DOHH2 (cell line): ENCODE data around the gene SAV1.

ENCODE experiments used
- H3F3A ChIP-seq: fragments of 200-600 bp; sonication (generic), shearing (Covaris generic); 2 replicates; pipeline ENCODE4 v1.6.0; 2016; ENCODE audit warnings: antibody characterized with exemption, mild to moderate bottlenecking; ENCODE audit not compliant: control insufficient read depth, insufficient read depth
- H3K27ac ChIP-seq: fragments of 200-600 bp; sonication (generic); 2 replicates; pipeline ENCODE4 v1.5.1; 2014; ENCODE audit warnings: low read depth, mild to moderate bottlenecking, low read length, moderate library complexity
- H3K27me3 ChIP-seq: fragments of 200-600 bp; sonication (generic); 2 replicates; pipeline ENCODE4 v1.6.1; 2014; ENCODE audit warnings: mild to moderate bottlenecking, low read length, mixed read lengths; ENCODE audit not compliant: control insufficient read depth
- H3K36me3 ChIP-seq: fragments of 200-600 bp; sonication (generic); 2 replicates; pipeline ENCODE4 v1.6.1; 2014; ENCODE audit warnings: mild to moderate bottlenecking, low read length, moderate library complexity, mixed read lengths; ENCODE audit not compliant: control insufficient read depth
- H3K4me1 ChIP-seq: fragments of 200-600 bp; sonication (generic); 2 replicates; pipeline ENCODE4 v1.6.1; 2014; ENCODE audit warnings: mild to moderate bottlenecking, low read length, mixed read lengths; ENCODE audit not compliant: control insufficient read depth
- H3K4me2 ChIP-seq: fragments of 200-600 bp; sonication (generic); 2 replicates; pipeline ENCODE4 v1.6.0; 2014; ENCODE audit warnings: mild to moderate bottlenecking, low read length, moderate library complexity
- H3K4me3 ChIP-seq: fragments of 200-600 bp; sonication (generic); 2 replicates; pipeline ENCODE4 v1.5.1; 2014; ENCODE audit warnings: mild to moderate bottlenecking, low read length, mixed read lengths
- H3K79me2 ChIP-seq: fragments of 200-600 bp; sonication (generic); 2 replicates; pipeline ENCODE4 v1.6.1; 2014; ENCODE audit warnings: mild to moderate bottlenecking, low read length, mixed read lengths; ENCODE audit not compliant: control insufficient read depth
- H3K9me2 ChIP-seq: fragments of 200-600 bp; sonication (generic); replicated peaks from 2 replicates; pipeline ENCODE4 v1.6.1; 2014; ENCODE audit warnings: mild to moderate bottlenecking, low read length, mixed read lengths; ENCODE audit not compliant: control insufficient read depth
- H3K9me3 ChIP-seq: fragments of 200-600 bp; sonication (generic); 2 replicates; pipeline ENCODE4 v1.6.1; 2014; ENCODE audit warnings: antibody characterized with exemption, low read length, mixed read lengths; ENCODE audit not compliant: control insufficient read depth, insufficient read depth
- H4K20me1 ChIP-seq: fragments of 200-600 bp; sonication (generic); 2 replicates; pipeline ENCODE4 v1.6.0; 2014; ENCODE audit warnings: low read depth, mild to moderate bottlenecking, antibody characterized with exemption, low read length, moderate library complexity; ENCODE audit not compliant: control insufficient read depth, insufficient read depth
- CTCF ChIP-seq: fragments of 200-600 bp; sonication (generic); IDR thresholded peaks from one replicate; pipeline ENCODE4 v1.5.1; 2014; ENCODE audit warnings: antibody characterized with exemption, mild to moderate bottlenecking, low read depth, low read length; ENCODE audit not compliant: poor library complexity, severe bottlenecking
- EZH2phosphoT487 ChIP-seq: fragments of 200-600 bp; sonication (generic); IDR thresholded peaks from 2 replicates; pipeline ENCODE4 v1.6.1; 2017; ENCODE audit warnings: borderline replicate concordance, mild to moderate bottlenecking, antibody characterized with exemption, low read length, moderate library complexity, mixed read lengths

Gene SAV1

GRCh38 chr14:50610465-50610864 is 57.6 kb downstream of the SAV1 start:
- Histone ChIP-seq H3K27me3 (peaks cover 17% of the 10 kb centered on the region), H3K9me3 (no peaks in the 10 kb centered on the region), H3K4me2 (no peak overlapping the region), H3K9me2 (no peaks in the 10 kb centered on the region), H4K20me1 (no peaks in the 10 kb centered on the region), H3K4me3 (no peak overlapping the region), H3F3A (no peaks in the 10 kb centered on the region), H3K27ac (no peak overlapping the region), H3K79me2 (no peaks in the 10 kb centered on the region), H3K4me1 (peaks cover 5% of the 10 kb centered on the region; the same call in 1 of the 2 replicates), H3K36me3 (no peaks in the 10 kb centered on the region)
- TF ChIP-seq CTCF, result no peak
- TF ChIP-seq EZH2phosphoT487, result no peak

GRCh38 chr14:50608302-50608851 is 59.7 kb downstream of the SAV1 start:
- no peak for TF ChIP-seq CTCF
- no peak for TF ChIP-seq EZH2phosphoT487
- H3K36me3 ChIP-seq, result no peaks in the 10 kb centered on the region
- H3K27ac ChIP-seq, result no peak overlapping the region
- peaks cover 10% of the 10 kb centered on the region for H3K27me3 ChIP-seq
- no peaks in the 10 kb centered on the region for H3F3A ChIP-seq
- no peaks in the 10 kb centered on the region for H3K79me2 ChIP-seq
- no peaks in the 10 kb centered on the region for H3K9me2 ChIP-seq
- H3K4me3 ChIP-seq, result no peak overlapping the region
- H3K4me2 ChIP-seq, result no peak overlapping the region
- peaks cover 5% of the 10 kb centered on the region; the same call in 1 of the 2 replicates for H3K4me1 ChIP-seq
- no peaks in the 10 kb centered on the region for H3K9me3 ChIP-seq
- no peaks in the 10 kb centered on the region for H4K20me1 ChIP-seq

- peaks cover 8% of the 10 kb centered on the region; the same call in 1 of the 2 replicates for H3K27me3 ChIP-seq
Measured at GRCh38 chr14:50607761-50608160, 60.3 kb downstream of the SAV1 start.

More at GRCh38 chr14:50607761-50608160, 60.3 kb downstream of the SAV1 start:
- Histone ChIP-seq H3K27ac (no peak overlapping the region), H3K9me2 (no peaks in the 10 kb centered on the region), H3K79me2 (no peaks in the 10 kb centered on the region), H3K36me3 (no peaks in the 10 kb centered on the region), H4K20me1 (no peaks in the 10 kb centered on the region), H3K9me3 (no peaks in the 10 kb centered on the region), H3K4me1 (peaks cover 5% of the 10 kb centered on the region; the same call in 1 of the 2 replicates), H3F3A (no peaks in the 10 kb centered on the region), H3K4me3 (no peak overlapping the region), H3K4me2 (no peak overlapping the region)
- TF ChIP-seq CTCF (no peak), EZH2phosphoT487 (no peak)
